ENCODE data around the gene RAB36. TPM values are rescaled to one million over a fixed set of nuclear protein-coding genes. Genes with fewer than 3 reads are reported as not detected.

RAB36 gene
- total RNA-seq, 4 donors from 2014 or later, result 0.38 to 1.0 (median 0.57) TPM

DNA sequence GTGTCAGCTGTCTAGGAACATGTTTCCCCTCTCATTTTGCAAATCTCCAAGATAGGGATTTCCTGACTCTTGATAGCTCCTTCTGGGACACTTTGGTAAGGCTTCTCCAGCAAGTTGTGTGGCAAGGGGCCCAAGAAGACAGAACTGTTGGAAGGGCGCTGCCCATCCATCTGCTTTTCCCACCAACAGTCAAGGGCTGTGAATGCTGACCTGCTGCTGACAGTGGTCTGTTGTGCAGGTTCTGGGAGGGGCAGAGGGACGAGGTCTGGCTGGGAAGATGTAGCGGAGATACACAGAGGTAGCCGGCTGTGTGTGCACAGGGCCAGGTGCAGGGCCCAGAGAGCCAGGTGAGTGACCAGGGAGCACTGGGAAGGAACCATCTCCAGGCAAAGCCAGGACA is 47.3 kb downstream of the RAB36 start:
- TF ChIP-seq, protein P1, sequence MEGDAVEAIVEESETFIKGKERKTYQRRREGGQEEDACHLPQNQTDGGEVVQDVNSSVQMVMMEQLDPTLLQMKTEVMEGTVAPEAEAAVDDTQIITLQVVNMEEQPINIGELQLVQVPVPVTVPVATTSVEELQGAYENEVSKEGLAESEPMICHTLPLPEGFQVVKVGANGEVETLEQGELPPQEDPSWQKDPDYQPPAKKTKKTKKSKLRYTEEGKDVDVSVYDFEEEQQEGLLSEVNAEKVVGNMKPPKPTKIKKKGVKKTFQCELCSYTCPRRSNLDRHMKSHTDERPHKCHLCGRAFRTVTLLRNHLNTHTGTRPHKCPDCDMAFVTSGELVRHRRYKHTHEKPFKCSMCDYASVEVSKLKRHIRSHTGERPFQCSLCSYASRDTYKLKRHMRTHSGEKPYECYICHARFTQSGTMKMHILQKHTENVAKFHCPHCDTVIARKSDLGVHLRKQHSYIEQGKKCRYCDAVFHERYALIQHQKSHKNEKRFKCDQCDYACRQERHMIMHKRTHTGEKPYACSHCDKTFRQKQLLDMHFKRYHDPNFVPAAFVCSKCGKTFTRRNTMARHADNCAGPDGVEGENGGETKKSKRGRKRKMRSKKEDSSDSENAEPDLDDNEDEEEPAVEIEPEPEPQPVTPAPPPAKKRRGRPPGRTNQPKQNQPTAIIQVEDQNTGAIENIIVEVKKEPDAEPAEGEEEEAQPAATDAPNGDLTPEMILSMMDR (IDR thresholded peaks at IDR 0.05; ENCODE audit: low read depth), result no peak

GRCh38 chr22:23193196-23193827 is 48.0 kb downstream of the RAB36 start:
- TF ChIP-seq, protein P1 (IDR thresholded peaks at IDR 0.05; ENCODE audit: low read depth), result no peak

- TF ChIP-seq, protein P1 (IDR thresholded peaks at IDR 0.05; ENCODE audit: low read depth), result no peak
Measured at GRCh38 chr22:23193882-23194281, 48.6 kb downstream of the RAB36 start.

DNA sequence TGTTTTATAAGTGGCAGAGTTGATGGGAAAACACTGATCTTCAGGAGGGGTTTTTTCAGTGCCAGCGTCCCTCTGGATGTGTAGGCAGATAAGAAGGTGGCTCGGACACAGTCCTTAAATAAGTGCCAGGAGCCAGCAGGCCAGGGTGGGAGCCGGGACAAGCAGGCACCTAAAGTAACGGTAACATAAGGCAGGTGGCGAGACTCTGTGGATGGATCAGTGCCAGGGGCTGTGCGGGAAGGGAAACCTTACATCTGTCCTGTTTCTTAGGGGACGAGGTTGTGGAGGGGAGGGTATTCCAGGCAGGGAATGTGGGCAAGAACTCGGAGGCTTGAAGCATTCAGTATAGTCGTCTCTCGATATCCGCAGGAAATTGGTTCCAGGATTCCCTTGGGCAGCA is 50.9 kb downstream of the RAB36 start:
- TF ChIP-seq, protein P1 (IDR thresholded peaks at IDR 0.05; ENCODE audit: low read depth), result no peak

DNA sequence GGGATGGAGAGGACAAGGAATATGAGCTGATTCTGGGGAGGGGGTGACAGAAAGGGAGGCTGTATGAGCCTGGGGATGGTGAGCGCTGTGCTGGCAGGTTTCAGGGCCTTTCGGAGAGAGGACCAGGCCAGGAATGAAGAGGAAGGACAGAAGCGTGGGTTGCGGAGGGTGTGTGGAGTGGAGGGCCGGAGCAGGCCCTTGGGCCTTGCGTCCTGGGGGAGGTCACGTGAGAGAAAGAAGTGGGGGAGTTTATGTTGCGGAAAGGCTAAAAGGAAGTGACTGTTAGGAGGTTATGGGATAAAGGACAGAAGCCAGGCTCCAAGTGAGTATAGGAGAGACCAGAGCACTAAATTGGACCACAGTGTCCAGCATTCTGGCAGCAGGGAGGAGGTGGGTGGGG is 52.6 kb downstream of the RAB36 start:
- TF ChIP-seq, protein P1 (IDR thresholded peaks at IDR 0.05; ENCODE audit: low read depth), result no peak

DNA sequence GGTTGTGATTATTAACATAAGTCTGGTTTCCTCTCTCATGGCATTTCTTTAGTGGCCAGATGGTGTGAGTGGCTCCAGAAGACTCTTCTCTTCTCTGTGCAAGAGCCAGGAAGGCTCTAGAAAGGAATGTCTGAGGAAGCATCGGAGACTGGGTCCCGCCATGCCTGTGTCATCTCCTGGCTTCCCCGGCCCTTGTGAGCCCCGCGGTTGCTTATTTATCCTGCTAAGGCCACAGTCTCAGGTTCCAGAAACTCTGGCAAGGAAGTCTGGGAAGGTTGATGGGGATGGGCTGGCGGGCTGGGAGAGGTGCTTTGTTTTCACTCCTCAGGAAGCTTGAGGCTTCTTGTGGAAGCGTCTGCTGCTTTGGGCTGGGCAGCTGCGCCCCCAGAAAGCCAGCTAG is 53.9 kb downstream of the RAB36 start:
- TF ChIP-seq, protein P1 (IDR thresholded peaks at IDR 0.05; ENCODE audit: low read depth), result no peak

DNA sequence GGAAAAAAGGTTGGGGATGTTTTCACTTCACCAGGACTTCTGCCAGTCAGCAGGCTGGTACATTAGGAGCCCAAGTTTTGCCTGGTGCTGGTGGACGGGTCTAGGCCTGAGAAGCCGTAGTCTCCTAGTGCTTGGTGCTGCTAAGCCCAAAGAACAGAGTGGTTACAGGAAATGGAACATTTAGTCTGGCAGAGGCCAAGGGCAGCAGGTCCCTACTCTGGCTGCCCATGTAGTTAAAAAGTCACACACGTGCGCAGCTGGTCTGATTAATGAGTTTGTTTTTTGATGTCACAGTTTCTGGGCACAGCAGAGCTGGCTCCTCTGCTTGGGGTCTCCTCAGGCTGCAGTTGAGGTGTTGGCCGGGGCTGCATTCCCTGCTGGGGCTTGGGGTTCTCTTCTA is 55.6 kb downstream of the RAB36 start:
- TF ChIP-seq, protein P1 (IDR thresholded peaks at IDR 0.05; ENCODE audit: low read depth), result no peak

Measured in subcutaneous adipose tissue (tissue), 4 donors.